Measurements from ENCODE around the gene SLC35F4.

DNA sequence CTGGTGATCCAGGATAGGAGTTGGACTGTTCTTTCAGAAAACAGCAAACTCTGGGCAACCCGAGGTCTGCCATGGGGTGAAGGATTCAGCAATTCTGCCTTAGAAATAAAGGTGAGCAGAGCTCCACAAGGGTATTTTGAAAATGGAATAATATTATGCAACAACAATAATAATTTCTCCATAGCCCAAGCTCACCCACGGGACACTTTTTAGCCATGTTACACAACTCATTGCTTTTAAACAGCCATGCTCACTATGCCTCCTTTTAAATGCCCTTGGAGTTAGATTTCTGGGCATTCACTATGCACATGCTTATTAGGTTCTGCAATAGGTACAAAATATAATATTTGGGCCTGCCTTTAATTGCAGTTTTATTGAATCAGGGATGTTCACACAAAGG lies 37.2 kb downstream of the SLC35F4 start:
- TF ChIP-seq, protein P1, sequence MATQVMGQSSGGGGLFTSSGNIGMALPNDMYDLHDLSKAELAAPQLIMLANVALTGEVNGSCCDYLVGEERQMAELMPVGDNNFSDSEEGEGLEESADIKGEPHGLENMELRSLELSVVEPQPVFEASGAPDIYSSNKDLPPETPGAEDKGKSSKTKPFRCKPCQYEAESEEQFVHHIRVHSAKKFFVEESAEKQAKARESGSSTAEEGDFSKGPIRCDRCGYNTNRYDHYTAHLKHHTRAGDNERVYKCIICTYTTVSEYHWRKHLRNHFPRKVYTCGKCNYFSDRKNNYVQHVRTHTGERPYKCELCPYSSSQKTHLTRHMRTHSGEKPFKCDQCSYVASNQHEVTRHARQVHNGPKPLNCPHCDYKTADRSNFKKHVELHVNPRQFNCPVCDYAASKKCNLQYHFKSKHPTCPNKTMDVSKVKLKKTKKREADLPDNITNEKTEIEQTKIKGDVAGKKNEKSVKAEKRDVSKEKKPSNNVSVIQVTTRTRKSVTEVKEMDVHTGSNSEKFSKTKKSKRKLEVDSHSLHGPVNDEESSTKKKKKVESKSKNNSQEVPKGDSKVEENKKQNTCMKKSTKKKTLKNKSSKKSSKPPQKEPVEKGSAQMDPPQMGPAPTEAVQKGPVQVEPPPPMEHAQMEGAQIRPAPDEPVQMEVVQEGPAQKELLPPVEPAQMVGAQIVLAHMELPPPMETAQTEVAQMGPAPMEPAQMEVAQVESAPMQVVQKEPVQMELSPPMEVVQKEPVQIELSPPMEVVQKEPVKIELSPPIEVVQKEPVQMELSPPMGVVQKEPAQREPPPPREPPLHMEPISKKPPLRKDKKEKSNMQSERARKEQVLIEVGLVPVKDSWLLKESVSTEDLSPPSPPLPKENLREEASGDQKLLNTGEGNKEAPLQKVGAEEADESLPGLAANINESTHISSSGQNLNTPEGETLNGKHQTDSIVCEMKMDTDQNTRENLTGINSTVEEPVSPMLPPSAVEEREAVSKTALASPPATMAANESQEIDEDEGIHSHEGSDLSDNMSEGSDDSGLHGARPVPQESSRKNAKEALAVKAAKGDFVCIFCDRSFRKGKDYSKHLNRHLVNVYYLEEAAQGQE (IDR thresholded peaks at IDR 0.05; ENCODE audit: low read depth), result no peak
- TF ChIP-seq YY1 (IDR thresholded peaks at IDR 0.05; ENCODE audit: low read depth), result no peak
- TF ChIP-seq TAF1 (IDR thresholded peaks at IDR 0.05; ENCODE audit: low read depth), result no peak
- TF ChIP-seq CREB1 (IDR thresholded peaks at IDR 0.05; ENCODE audit: low read depth), result no peak
- no peak for TF ChIP-seq FOXM1 (IDR thresholded peaks at IDR 0.05; ENCODE audit: borderline replicate concordance, low read depth)
- no peak for TF ChIP-seq RAD21 (IDR thresholded peaks at IDR 0.05; ENCODE audit: low read depth)

Measured in Ishikawa (cell line).